Measurements from ENCODE around the gene ZCCHC10.
"Not testable (repeated sequence)": the region's sequence is repeated elsewhere in the genome, so short reads cannot be mapped to it uniquely, and the experiment has no call there.

Gene ZCCHC10

DNA sequence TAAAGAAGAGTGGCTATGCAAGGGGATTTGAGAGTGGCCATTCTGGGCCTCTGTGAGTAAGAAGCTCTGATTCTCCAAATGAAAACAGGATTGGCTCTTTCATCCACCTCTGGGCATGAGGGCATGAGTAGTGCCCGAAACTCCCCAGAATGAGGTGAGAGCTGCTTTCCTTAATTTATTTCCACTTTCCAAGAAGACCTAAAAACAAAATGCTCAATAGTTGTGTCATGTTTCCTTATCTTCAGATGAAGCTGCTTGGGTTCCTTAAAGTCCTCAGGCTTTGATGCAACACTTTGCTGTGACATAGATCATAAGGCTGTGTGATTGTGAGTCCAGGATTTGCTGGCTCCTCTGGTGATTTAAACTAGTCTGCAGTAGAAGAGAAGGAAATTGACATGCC is 3.1 kb upstream of the ZCCHC10 start:
- DNase-seq (ENCODE audit: low spot score): no peak
- TF ChIP-seq, protein P1, sequence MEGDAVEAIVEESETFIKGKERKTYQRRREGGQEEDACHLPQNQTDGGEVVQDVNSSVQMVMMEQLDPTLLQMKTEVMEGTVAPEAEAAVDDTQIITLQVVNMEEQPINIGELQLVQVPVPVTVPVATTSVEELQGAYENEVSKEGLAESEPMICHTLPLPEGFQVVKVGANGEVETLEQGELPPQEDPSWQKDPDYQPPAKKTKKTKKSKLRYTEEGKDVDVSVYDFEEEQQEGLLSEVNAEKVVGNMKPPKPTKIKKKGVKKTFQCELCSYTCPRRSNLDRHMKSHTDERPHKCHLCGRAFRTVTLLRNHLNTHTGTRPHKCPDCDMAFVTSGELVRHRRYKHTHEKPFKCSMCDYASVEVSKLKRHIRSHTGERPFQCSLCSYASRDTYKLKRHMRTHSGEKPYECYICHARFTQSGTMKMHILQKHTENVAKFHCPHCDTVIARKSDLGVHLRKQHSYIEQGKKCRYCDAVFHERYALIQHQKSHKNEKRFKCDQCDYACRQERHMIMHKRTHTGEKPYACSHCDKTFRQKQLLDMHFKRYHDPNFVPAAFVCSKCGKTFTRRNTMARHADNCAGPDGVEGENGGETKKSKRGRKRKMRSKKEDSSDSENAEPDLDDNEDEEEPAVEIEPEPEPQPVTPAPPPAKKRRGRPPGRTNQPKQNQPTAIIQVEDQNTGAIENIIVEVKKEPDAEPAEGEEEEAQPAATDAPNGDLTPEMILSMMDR (IDR thresholded peaks at IDR 0.05; ENCODE audit: extremely low read depth, missing control alignments): no peak

DNA sequence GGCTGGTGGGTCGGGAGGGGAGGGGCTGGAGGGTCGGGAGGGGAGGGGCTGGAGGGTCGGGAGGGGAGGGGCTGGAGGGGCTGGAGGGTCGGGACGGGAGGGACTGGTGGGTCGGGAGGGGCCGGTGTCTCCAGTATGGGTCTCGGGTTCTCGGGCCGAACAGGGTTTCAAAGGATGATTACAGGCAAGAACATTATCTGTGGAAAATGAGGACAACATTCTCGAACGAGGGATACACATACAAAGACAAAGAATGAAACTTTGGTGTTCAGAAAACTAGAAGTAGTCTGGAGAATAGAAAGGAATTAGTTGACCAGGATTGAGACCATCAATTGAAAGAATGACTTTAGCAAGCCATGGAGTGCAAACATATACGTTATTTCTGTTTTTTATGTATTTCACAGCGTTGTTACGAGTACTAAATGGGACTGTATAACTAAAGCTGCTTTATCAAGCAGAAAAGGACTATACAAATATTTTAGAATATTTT is 360 bp upstream of the ZCCHC10 start:
- no peak for DNase-seq (ENCODE audit: low spot score)
- TF ChIP-seq, protein P1 (IDR thresholded peaks at IDR 0.05; ENCODE audit: extremely low read depth, missing control alignments): no peak

- DNase-seq (ENCODE audit: low spot score): not testable (repeated sequence)
Measured at GRCh38 chr5:133019471-133019870, 6.9 kb downstream of the ZCCHC10 start.

DNA sequence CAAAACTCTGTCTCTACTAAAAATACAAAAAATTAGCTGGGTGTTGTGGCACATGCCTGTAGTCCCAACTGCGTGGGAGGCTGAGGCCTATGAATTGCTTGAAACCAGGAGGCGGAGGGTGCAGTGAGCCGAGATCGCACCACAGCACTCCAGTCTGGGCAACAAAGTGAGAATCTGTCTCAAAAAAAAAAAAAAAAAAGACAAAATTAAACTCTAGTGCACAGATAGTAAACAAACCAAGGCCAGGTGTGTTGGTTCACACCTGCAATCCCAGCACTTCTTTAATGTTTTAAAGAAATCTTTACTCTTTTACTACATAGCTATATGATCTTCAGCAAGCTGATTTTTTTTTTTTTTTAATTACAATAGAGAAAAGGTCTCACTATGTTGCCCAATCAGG is 8.4 kb downstream of the ZCCHC10 start:
- DNase-seq (ENCODE audit: low spot score): no peak
- TF ChIP-seq, protein P1 (IDR thresholded peaks at IDR 0.05; ENCODE audit: extremely low read depth, missing control alignments): no peak

DNA sequence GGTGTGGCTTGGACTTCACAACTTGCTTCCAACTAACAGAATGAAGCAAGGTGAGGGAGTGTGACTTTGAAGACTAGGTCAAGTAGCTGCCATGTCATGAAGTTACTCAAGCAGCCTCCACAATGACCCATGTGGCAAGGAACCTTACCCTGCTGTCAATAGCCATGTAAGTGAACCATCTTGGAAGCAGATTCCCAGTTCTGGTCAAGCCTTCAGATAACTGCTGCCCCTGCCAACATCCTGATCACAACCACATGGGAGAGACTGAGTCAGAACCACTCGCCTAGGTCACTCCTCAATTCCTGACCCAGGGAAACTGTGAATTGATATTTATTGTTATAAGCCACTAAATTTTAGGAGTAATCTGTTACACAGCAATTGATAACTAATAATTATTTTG is 10.9 kb downstream of the ZCCHC10 start:
- DNase-seq (ENCODE audit: low spot score): no peak
- TF ChIP-seq, protein P1 (IDR thresholded peaks at IDR 0.05; ENCODE audit: extremely low read depth, missing control alignments): no peak

GRCh38 chr5:133008455-133008854 is 17.9 kb downstream of the ZCCHC10 start:
- not testable (repeated sequence) for DNase-seq (ENCODE audit: low spot score)

- DNase-seq (ENCODE audit: low spot score): no peak
- TF ChIP-seq, protein P1 (IDR thresholded peaks at IDR 0.05; ENCODE audit: extremely low read depth, missing control alignments): no peak
Measured at GRCh38 chr5:133006653-133007052, 19.7 kb downstream of the ZCCHC10 start.

GRCh38 chr5:132999246-132999645 is 27.1 kb downstream of the ZCCHC10 start:
- no peak for DNase-seq (ENCODE audit: low spot score)
- TF ChIP-seq, protein P1 (IDR thresholded peaks at IDR 0.05; ENCODE audit: extremely low read depth, missing control alignments): no peak

DNA sequence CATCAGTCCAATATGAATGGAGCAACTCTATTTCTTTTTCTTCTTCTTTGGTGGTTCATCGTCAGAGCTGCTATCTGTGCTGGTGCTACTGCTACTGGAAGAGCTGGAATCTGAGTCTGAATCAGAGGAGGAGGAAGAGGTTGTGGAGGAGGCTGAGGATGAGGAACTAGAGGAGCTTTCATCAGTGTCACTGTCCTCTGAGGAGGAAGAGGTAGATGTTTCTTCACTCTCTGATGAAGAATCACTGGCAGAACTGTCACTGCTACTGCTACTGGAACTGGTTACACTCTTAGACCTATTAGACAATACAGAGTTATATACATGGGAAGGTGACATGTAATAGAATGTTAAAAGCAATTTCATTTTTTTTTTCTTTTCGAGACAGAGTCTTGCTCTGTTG is 27.8 kb downstream of the ZCCHC10 start:
- no peak for DNase-seq (ENCODE audit: low spot score)
- TF ChIP-seq, protein P1 (IDR thresholded peaks at IDR 0.05; ENCODE audit: extremely low read depth, missing control alignments): no peak
